PC-3 (cell line): Measurements from ENCODE around the gene UCN2. TPM values are rescaled to one million over a fixed set of nuclear protein-coding genes. Genes with fewer than 3 reads are reported as not detected.

Experiments used
- ATAC-seq: fragments of 200-7000 bp; cut with Tn5 transposase; 2 replicates; pipeline ENCODE4 v1.9.1; 2020; ENCODE audit warnings: mild to moderate bottlenecking, moderate library complexity
- BruUV-seq: library from RNA; stranded (reverse); fragments of 400-500 nt; replicated peaks from 2 replicates; lab custom pipeline; 2021; lab: Mats Ljungman, UMichigan
- CTCF ChIA-PET: fragments of 300-600 bp; sonication (Branson Sonifier 250); formaldehyde crosslinking; loops from one replicate; lab custom pipeline; 2022; ENCODE audit warnings: antibody characterized with exemption; lab: Charles Lee
- POLR2A ChIA-PET: fragments of 300-600 bp; sonication (Branson Sonifier 250); formaldehyde crosslinking; loops from one replicate; lab custom pipeline; 2022; ENCODE audit warnings: antibody characterized with exemption; ENCODE audit not compliant: unreplicated experiment; lab: Charles Lee
- DNase-seq: peaks from one replicate; pipeline ENCODE4 v3.0.0-alpha.2; 2015
- H2AFZ ChIP-seq: fragments of 300-600 bp; sonication (generic); 2 replicates; pipeline ENCODE4 v1.6.0; 2016; ENCODE audit warnings: antibody characterized with exemption, low read length
- H3F3A ChIP-seq: fragments of 300-600 bp; sonication (generic); one replicate; pipeline ENCODE4 v1.6.0; 2017; ENCODE audit warnings: antibody characterized with exemption, low read length, control low read depth, mild to moderate bottlenecking; ENCODE audit not compliant: unreplicated experiment
- H3K27ac ChIP-seq: fragments of 300-600 bp; sonication (generic); 2 replicates; pipeline ENCODE4 v1.5.1; 2016; ENCODE audit warnings: mild to moderate bottlenecking, low read length
- H3K27me3 ChIP-seq: fragments of 300-600 bp; sonication (generic); 2 replicates; pipeline ENCODE4 v1.6.1; 2016; ENCODE audit warnings: low read length, mixed read lengths
- H3K36me3 ChIP-seq: fragments of 300-600 bp; sonication (generic); 2 replicates; pipeline ENCODE4 v1.6.1; 2016; ENCODE audit warnings: low read depth, mixed run types, low read length, mixed read lengths
- H3K4me1 ChIP-seq: fragments of 300-600 bp; sonication (generic); 2 replicates; pipeline ENCODE4 v1.5.1; 2016; ENCODE audit warnings: low read length; ENCODE audit not compliant: insufficient read depth
- H3K4me2 ChIP-seq: fragments of 300-600 bp; sonication (generic); 2 replicates; pipeline ENCODE4 v1.6.0; 2016; ENCODE audit warnings: low read length
- H3K4me3 ChIP-seq: fragments of 300-600 bp; sonication (generic); 2 replicates; pipeline ENCODE4 v1.5.1; 2016; ENCODE audit warnings: mild to moderate bottlenecking, low read length, mixed read lengths
- H3K79me2 ChIP-seq: fragments of 300-600 bp; sonication (generic); 2 replicates; pipeline ENCODE4 v1.6.1; 2017; ENCODE audit warnings: low read length, mixed read lengths
- H3K9ac ChIP-seq: fragments of 300-600 bp; sonication (generic); 2 replicates; pipeline ENCODE4 v1.6.0; 2016; ENCODE audit warnings: mild to moderate bottlenecking, low read length
- H3K9me2 ChIP-seq: fragments of 300-600 bp; sonication (generic); replicated peaks from 2 replicates; pipeline ENCODE4 v1.6.1; 2016; ENCODE audit warnings: mixed run types, low read length, mixed read lengths
- H3K9me3 ChIP-seq: fragments of 300-600 bp; sonication (generic); 2 replicates; pipeline ENCODE4 v1.6.1; 2016; ENCODE audit warnings: low read length, mixed read lengths
- H4K20me1 ChIP-seq: fragments of 300-600 bp; sonication (generic); 2 replicates; pipeline ENCODE4 v1.6.1; 2016; ENCODE audit warnings: low read length, mixed read lengths
- CTCF ChIP-seq: fragments of 300-600 bp; sonication (generic); conservative IDR thresholded peaks from 2 replicates; pipeline ENCODE4 v1.5.1; 2017; ENCODE audit warnings: antibody characterized with exemption, low read depth, mild to moderate bottlenecking, low read length
- EZH2 ChIP-seq: fragments of 300-600 bp; sonication (generic); IDR thresholded peaks from one replicate; pipeline ENCODE4 v1.6.1; 2017; ENCODE audit warnings: antibody characterized with exemption, mild to moderate bottlenecking, low read length; ENCODE audit not compliant: unreplicated experiment
- EZH2phosphoT487 ChIP-seq: fragments of 300-600 bp; sonication (generic); IDR thresholded peaks from 2 replicates; pipeline ENCODE4 v1.6.1; 2018; ENCODE audit warnings: mild to moderate bottlenecking, antibody characterized with exemption, low read length, borderline replicate concordance
- intact Hi-C: fragments of 100-400 bp; cut with micrococcal nuclease; formaldehyde crosslinking; loops from 2 replicates; pipeline ENCODE4 v1.9.0; 2023
- total RNA-seq: library from RNA; depleted of rRNA; stranded (reverse); fragments of >200 nt; gene quantifications from 2 replicates; pipeline ENCODE4 v1.2.3, GENCODE V29; 2014

UCN2 gene
- total RNA-seq, 1 experiment from 2014 or later, result 0.91 TPM

- H3K4me3 ChIP-seq, result no peak overlapping the region
- DNase-seq (no peak), ATAC-seq (no peak)
- intact Hi-C loops, result loop anchor here (5.0 kb wide), 1 partner anchor 120 kb away; no protein-coding TSS in a partner anchor
- H4K20me1 ChIP-seq, result no peaks in the 10 kb centered on the region
- H3K9me2 ChIP-seq, result no peaks in the 10 kb centered on the region
- ChIA-PET POLR2A (no interaction called here), CTCF (interaction anchor here (1.1 kb wide), 1 partner anchor 73 kb away, joined by 6 read pairs; the partner anchor contains the start of gene SLC26A6)
- BruUV-seq, result no TSS peak
- TF ChIP-seq EZH2phosphoT487 (no peak), CTCF (no peak), EZH2 (no peak)
- no peaks in the 10 kb centered on the region for H3K27me3 ChIP-seq
- no peak overlapping the region for H2AFZ ChIP-seq
- no peaks in the 10 kb centered on the region for H3K9me3 ChIP-seq
- no peak overlapping the region for H3K9ac ChIP-seq
- H3F3A ChIP-seq, result peaks cover 4% of the 10 kb centered on the region
- no peak overlapping the region for H3K27ac ChIP-seq
- peaks cover 43% of the 10 kb centered on the region for H3K4me1 ChIP-seq
- H3K4me2 ChIP-seq, result no peak overlapping the region
- no peaks in the 10 kb centered on the region for H3K79me2 ChIP-seq
- H3K36me3 ChIP-seq, result no peaks in the 10 kb centered on the region
These were observed 1.1 kb downstream of the UCN2 start for GRCh38 chr3:48562367-48563095.

GRCh38 chr3:48561045-48561736 is 2.4 kb downstream of the UCN2 start:
- no TSS peak for BruUV-seq
- H3K9me3 ChIP-seq, result no peaks in the 10 kb centered on the region
- no peak overlapping the region for H2AFZ ChIP-seq
- no peak overlapping the region for H3K4me3 ChIP-seq
- H3K27me3 ChIP-seq, result no peaks in the 10 kb centered on the region
- peaks cover 4% of the 10 kb centered on the region for H3K79me2 ChIP-seq
- no peaks in the 10 kb centered on the region for H3K36me3 ChIP-seq
- no peak overlapping the region for H3K27ac ChIP-seq
- TF ChIP-seq EZH2phosphoT487, result no peak
- TF ChIP-seq EZH2, result no peak
- no peak for TF ChIP-seq CTCF
- no peak overlapping the region for H3K4me2 ChIP-seq
- POLR2A ChIA-PET, result interaction anchor here (0.6 kb wide), 1 partner anchor 38 kb away, joined by 4 read pairs; no protein-coding TSS in a partner anchor
- no peaks in the 10 kb centered on the region for H4K20me1 ChIP-seq
- ATAC-seq (no peak), DNase-seq (no peak)
- no peak overlapping the region for H3K9ac ChIP-seq
- H3K4me1 ChIP-seq, result peaks cover 43% of the 10 kb centered on the region
- CTCF ChIA-PET, result interaction anchor here (0.6 kb wide), 2 partner anchors 21 to 75 kb away, joined by 3 to 4 read pairs; no protein-coding TSS in a partner anchor
- intact Hi-C loops, result loop anchor here (5.0 kb wide), 1 partner anchor 121 kb away; no protein-coding TSS in a partner anchor
- no peaks in the 10 kb centered on the region for H3K9me2 ChIP-seq
- H3F3A ChIP-seq, result peaks cover 4% of the 10 kb centered on the region
